Kidney (tissue), 22 donors: ENCODE measurements around the gene CES4A. TPM values are rescaled to one million over a fixed set of nuclear protein-coding genes. Genes with fewer than 3 reads are reported as not detected.

ENCODE experiments used
- DNase-seq, 5 donors: peaks; one replicate each; pipeline ENCODE4 v3.0.0-alpha.2; 2013 to 2020
- FAIRE-seq: peaks from 2 replicates; lab custom pipeline; 2012; peaks lifted over from hg19 to GRCh38; lab: Jason Lieb, UNC
- H3K27ac ChIP-seq, 2 donors: one replicate each; pipeline ENCODE4 v1.7.0; 2013; ENCODE audit warnings: low read depth in 2 of 2, low read length in 2 of 2, inconsistent platforms in 1 of 2
- H3K27me3 ChIP-seq: one replicate; pipeline ENCODE4 v1.7.1; 2013; ENCODE audit warnings: low read length, inconsistent platforms; ENCODE audit not compliant: control insufficient read depth, insufficient read depth
- H3K36me3 ChIP-seq, 3 donors: one replicate each; pipeline versions ENCODE4 v1.7.0 to v1.7.1; 2013; ENCODE audit warnings: low read length in 3 of 3, control low read depth in 1 of 3, inconsistent platforms in 1 of 3; ENCODE audit not compliant: insufficient read depth in 3 of 3, control insufficient read depth in 2 of 3
- H3K4me1 ChIP-seq, 3 donors: one replicate each; pipeline versions ENCODE4 v1.7.0 to v1.7.1; 2013; ENCODE audit warnings: low read length in 3 of 3, inconsistent platforms in 1 of 3, low read depth in 1 of 3; ENCODE audit not compliant: control insufficient read depth in 2 of 3, insufficient read depth in 2 of 3
- H3K4me3 ChIP-seq, 3 donors: one replicate each; pipeline versions ENCODE4 v1.7.0 to v1.8.1; 2013; ENCODE audit warnings: low read length in 3 of 3, control low read depth in 1 of 3, inconsistent platforms in 1 of 3
- H3K9ac ChIP-seq, 3 donors: one replicate each; pipeline versions ENCODE4 v1.7.0 to v1.7.1; 2013; ENCODE audit warnings: low read length in 3 of 3, control low read depth in 1 of 3, inconsistent platforms in 1 of 3
- H3K9me3 ChIP-seq, 3 donors: one replicate each; pipeline versions ENCODE4 v1.7.0 to v1.7.1; 2013; ENCODE audit warnings: low read length in 3 of 3, control low read depth in 1 of 3, inconsistent platforms in 1 of 3; ENCODE audit not compliant: control insufficient read depth in 2 of 3, insufficient read depth in 1 of 3
- CTCF ChIP-seq: IDR thresholded peaks from 3 replicates; pipeline ENCODE4 v1.5.1; 2012; ENCODE audit warnings: mild to moderate bottlenecking, moderate library complexity, borderline replicate concordance; ENCODE audit not compliant: insufficient read depth; ENCODE audit errors: extremely low read depth
- intact Hi-C: fragments of 100-400 bp; cut with DNase I; formaldehyde crosslinking; loops from one replicate; pipeline ENCODE4 v1.11.1; 2022
- long read RNA-seq, 10 donors: library from polyadenylated mRNA in 1 of 10; unstranded in 1 of 10; transcript quantifications; one replicate each; pipeline ENCODE4 v2.0.0 and lab custom pipeline, GENCODE V29; 2021 to 2026
- polyA plus RNA-seq: library from polyadenylated mRNA; stranded (reverse); fragments of 350-450 nt; fragmentation: Illumina TruSeq; extraction: RNeasy Lipid Tissue Mini Kit (QIAGEN cat#74804); gene quantifications from one replicate; pipeline ENCODE4 v1.2.3, GENCODE V29; 2014; ENCODE audit warnings: low read depth, low replicate concordance; ENCODE audit not compliant: insufficient read depth
- total RNA-seq: library from RNA; stranded (reverse); fragmentation: NEBNext Ultra II Directional; extraction: Animal tissue kit (Norgen Biotek cat#: 25700); gene quantifications from one replicate; pipeline ENCODE4 v1.2.1, GENCODE V29; 2021
- donor health status: control.
- donor health status: control.
- donor health status: control.
- donor health status: control.
- donor health status: control.
- donor health status: DM: yes; HTN: yes; CAD: no.
- donor health status: Normal renal cell carcinoma (clear cell type).

Gene CES4A
- total RNA-seq (31.7 TPM), polyA plus RNA-seq (14.9 TPM)
- long read RNA-seq, donor 1, partial matches to known transcripts: 0 of 1 reads
- long read RNA-seq, donor 1, other reads (novel, unspliced or antisense): 0 of 1 reads
- long read RNA-seq, donor 2: 0 reads
- long read RNA-seq, donor 3: 0 reads
- long read RNA-seq, donor 4: 0 reads
- long read RNA-seq, donor 5: 0 reads
- long read RNA-seq, donor 6: 0 reads
- long read RNA-seq, donor 7, partial matches to known transcripts: 7 of 33 reads
- long read RNA-seq, donor 7, other reads (novel, unspliced or antisense): 24 of 33 reads
- long read RNA-seq, donor 8, partial matches to known transcripts: 0 of 1 reads
- long read RNA-seq, donor 8, other reads (novel, unspliced or antisense): 0 of 1 reads
- long read RNA-seq, donor 9, partial matches to known transcripts: 0 of 1 reads
- long read RNA-seq, donor 9, other reads (novel, unspliced or antisense): 0 of 1 reads
- long read RNA-seq, donor 10: 0 reads

- DNase-seq: peak in 2 of 5 donors; percentile 24
- Histone ChIP-seq H3K27ac (peak within 1 kb of the TSS; percentile 51 to 53), H3K27me3 (no peaks in the 10 kb centered on the region), H3K9ac (no peak within 1 kb of the TSS), H3K4me1 (peaks cover 0 to 5% (median 3%) of the 10 kb centered on the region in 3 donors), H3K4me3 (no peak within 1 kb of the TSS), H3K9me3 (no peaks in the 10 kb centered on the region), H3K36me3 (no peaks in the 10 kb centered on the region)
- FAIRE-seq: no peak
- intact Hi-C loops: no loop called here
- TF ChIP-seq CTCF: no peak
Observed at GRCh38 chr16:66988197-66988788, at the start of gene CES4A. Gene CES4A (plus strand): TSS chr16:66988589. CDS start chr16:66988773, 184 bp downstream.

GRCh38 chr16:66939366-66939765 is 49.0 kb upstream of the CES4A start:
- H3K9me3 ChIP-seq: no peaks in the 10 kb centered on the region
- no peak for TF ChIP-seq CTCF
- H3K4me3 ChIP-seq: no peak overlapping the region
- H3K36me3 ChIP-seq: peaks cover 0 to 52% (median 36%) of the 10 kb centered on the region in 3 donors
- intact Hi-C loops: no loop called here
- H3K4me1 ChIP-seq: peaks cover 0 to 19% (median 17%) of the 10 kb centered on the region in 3 donors
- DNase-seq (peak in 1 of 5 donors; percentile 29), FAIRE-seq (no peak)
- no peak overlapping the region for H3K27ac ChIP-seq
- no peaks in the 10 kb centered on the region for H3K27me3 ChIP-seq
- no peak overlapping the region for H3K9ac ChIP-seq

- Histone ChIP-seq H3K9ac (no peak overlapping the region), H3K4me1 (peaks cover 0 to 19% (median 17%) of the 10 kb centered on the region in 3 donors), H3K36me3 (peaks cover 0 to 52% (median 36%) of the 10 kb centered on the region in 3 donors), H3K27me3 (no peaks in the 10 kb centered on the region), H3K27ac (no peak overlapping the region), H3K9me3 (no peaks in the 10 kb centered on the region), H3K4me3 (no peak overlapping the region)
- no peak for FAIRE-seq
- TF ChIP-seq CTCF: no peak
- peak in 1 of 5 donors; percentile 43 for DNase-seq
- intact Hi-C loops: no loop called here
Observed at GRCh38 chr16:66940236-66940635, 48.2 kb upstream of the CES4A start.
